Spleen (tissue), 11 donors: ENCODE data around the gene SEMA5A. TPM values are rescaled to one million over a fixed set of nuclear protein-coding genes. Genes with fewer than 3 reads are reported as not detected.

Source experiments
- DNase-seq: peaks from one replicate; pipeline ENCODE4 v3.0.0-alpha.2; 2020
- H3K27ac ChIP-seq, 8 donors: fragments of 200-600 bp; sonication (generic) in 7 of 8; 1 replicate in 4 of 8; 2 replicates in 4 of 8; pipeline versions ENCODE4 v1.5.0 to v1.8.0; 2016 to 2021; ENCODE audit warnings: inconsistent platforms in 4 of 8, mild to moderate bottlenecking in 4 of 8, moderate library complexity in 1 of 8
- H3K27me3 ChIP-seq, 7 donors: fragments of 200-600 bp; sonication (generic) in 6 of 7; replicated peaks in 1 of 7; 1 replicate in 4 of 7; 2 replicates in 3 of 7; pipeline versions ENCODE4 v1.5.0 to v1.8.0; 2016 to 2021; ENCODE audit warnings: inconsistent platforms in 3 of 7, mild to moderate bottlenecking in 1 of 7
- H3K36me3 ChIP-seq, 6 donors: fragments of 200-600 bp; sonication (generic) in 5 of 6; 1 replicate in 4 of 6; 2 replicates in 2 of 6; pipeline versions ENCODE4 v1.5.0 to v1.8.0; 2016 to 2021; ENCODE audit warnings: inconsistent platforms in 2 of 6
- H3K4me1 ChIP-seq, 6 donors: fragments of 200-600 bp; sonication (generic) in 5 of 6; 1 replicate in 3 of 6; 2 replicates in 3 of 6; pipeline versions ENCODE4 v1.5.0 to v1.8.0; 2016 to 2021; ENCODE audit warnings: inconsistent platforms in 3 of 6
- H3K4me3 ChIP-seq, 8 donors: fragments of 200-600 bp; sonication (generic) in 7 of 8; 1 replicate in 4 of 8; 2 replicates in 4 of 8; pipeline versions ENCODE4 v1.5.0 to v1.8.0; 2016 to 2021; ENCODE audit warnings: inconsistent platforms in 4 of 8, mild to moderate bottlenecking in 4 of 8, moderate library complexity in 2 of 8
- H3K9me3 ChIP-seq, 8 donors: fragments of 200-600 bp; sonication (generic) in 7 of 8; 1 replicate in 4 of 8; 2 replicates in 4 of 8; pipeline versions ENCODE4 v1.5.0 to v1.8.0; 2016 to 2021; ENCODE audit warnings: inconsistent platforms in 4 of 8
- POLR2A ChIP-seq, 3 donors: fragments of 450-650 bp; IDR thresholded peaks; one replicate each; pipeline ENCODE4 v1.5.1; 2017; ENCODE audit warnings: antibody characterized with exemption in 3 of 3, mild to moderate bottlenecking in 1 of 3
- POLR2AphosphoS5 ChIP-seq, 3 donors: sonication (generic); formaldehyde crosslinking; IDR thresholded peaks; one replicate each; pipeline ENCODE4 v1.5.1; 2017; ENCODE audit warnings: antibody characterized with exemption in 3 of 3
- WGBS, 5 donors: extraction: QIAGEN DNeasy Blood & Tissue Kit in 3 of 5; methylation state at CpG; one replicate each; pipeline versions ENCODE4 v1.1.5 to v1.1.7; 2013 to 2018; 5-methylcytosine and 5-hydroxymethylcytosine counted together
- intact Hi-C: fragments of 100-400 bp; cut with DNase I; formaldehyde crosslinking; loops from one replicate; pipeline ENCODE4 v1.15.0; 2023; ENCODE audit warnings: low total_unique reads
- polyA plus RNA-seq, 3 donors: library from polyadenylated mRNA; stranded (reverse); fragments of 200-250 nt; gene quantifications; one replicate each; pipeline ENCODE4 v1.2.1, GENCODE V29; 2013
- total RNA-seq, 7 donors: library from RNA; depleted of rRNA in 3 of 7; stranded (reverse); fragments of >200 nt in 3 of 7; fragmentation: NEBNext Ultra II Directional in 4 of 7; extraction: Animal tissue kit (Norgen Biotek cat#: 25700) in 4 of 7; gene quantifications; one replicate each; pipeline versions ENCODE4 v1.1.0 to v1.2.1, GENCODE V29; 2016 to 2021
- TF ChIP-seq, protein P1 (sequence below), 11 experiments: fragments of 200-600 bp in 7 of 11; fragments of 450-650 bp in 4 of 11; sonication (generic) in 4 of 11; IDR thresholded peaks in 8 of 11; conservative IDR thresholded peaks in 3 of 11; 1 replicate in 7 of 11; 2 replicates in 4 of 11; pipeline versions ENCODE4 v1.4.0 to v1.8.0; 2016 to 2021; ENCODE audit warnings: antibody characterized with exemption in 11 of 11, inconsistent platforms in 4 of 11, mild to moderate bottlenecking in 1 of 11
- donor health status: healthy with polysubstance abuse.
- donor health status: DM: no; HTN: no; CAD: no; lungs with moderate emphysema.
- donor health status: DM: no; HTN: no; CAD: no.
- donor health status: Bipolar disorder and iron deficiency.
- donor health status: healthy.
- donor health status: DM: no; HTN: no; CAD: no.
- donor health status: DM: yes; HTN: yes; CAD: no.

SEMA5A gene
- total and polyA plus RNA-seq, 10 donors, result 1.4 to 30.9 (median 13.1) TPM

DNA sequence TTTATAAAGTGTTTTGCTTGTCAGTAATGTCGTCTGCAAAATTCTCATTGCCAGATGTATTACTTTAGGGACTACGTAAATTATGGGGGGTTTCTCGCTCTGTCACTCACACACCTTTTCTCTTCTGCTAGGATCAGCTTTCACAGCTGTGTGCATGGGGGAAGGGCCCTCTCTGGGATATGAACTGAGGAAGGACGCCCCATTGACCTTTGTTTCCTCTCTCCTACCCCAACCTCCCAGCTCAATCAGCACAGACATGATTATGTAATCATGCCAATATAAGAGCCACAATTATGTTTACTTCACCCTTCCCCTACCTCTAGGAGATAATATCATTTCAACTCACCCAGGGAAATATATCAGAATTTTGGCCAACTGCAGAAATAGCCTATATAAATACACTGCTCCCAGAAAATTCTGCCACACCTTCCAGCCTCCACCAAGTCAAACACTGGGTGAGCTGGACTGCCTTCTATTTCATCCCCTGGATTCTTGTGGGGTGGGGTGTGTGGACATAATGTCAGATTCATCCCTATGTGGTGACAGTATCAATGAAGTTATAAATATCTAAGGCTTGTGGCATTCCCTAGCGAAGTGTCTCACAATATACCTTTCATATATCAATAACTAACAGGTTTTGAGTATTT, 12.6 kb upstream of the SEMA5A start:
- WGBS, 5 donors, result 62 to 76% (median 67%) methylated on average over 5 of the region's 5 CpGs

DNA sequence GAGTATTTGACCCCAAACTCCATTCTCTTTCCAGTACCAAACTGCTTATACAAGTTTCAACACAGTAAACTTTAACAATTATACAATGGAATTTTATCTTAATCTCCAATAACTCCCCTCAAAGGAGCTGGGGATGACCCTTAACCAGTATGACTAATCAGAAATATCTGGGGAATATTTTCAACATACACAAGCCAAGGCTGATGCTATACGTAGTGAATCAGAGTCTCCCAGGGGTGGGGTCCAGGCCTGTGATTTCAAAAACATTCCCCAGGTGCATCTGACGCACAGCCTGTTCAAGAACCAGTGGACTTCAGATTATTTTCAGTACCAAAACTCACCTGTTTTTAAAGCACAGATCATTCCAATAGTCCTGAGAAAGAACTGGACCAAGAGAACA, 11.8 kb upstream of the SEMA5A start:
- H3K4me1 ChIP-seq, result no peaks in the 10 kb centered on the region
- intact Hi-C loops, result no loop called here
- WGBS, 5 donors, result 78 to 95% (median 89%) methylated on average over 2 of the region's 2 CpGs

More for the DNA sequence above, 12.6 kb upstream of the SEMA5A start:
- H3K27me3 ChIP-seq, result no peaks in the 10 kb centered on the region
- H3K4me1 ChIP-seq, result no peaks in the 10 kb centered on the region
- intact Hi-C loops, result no loop called here
- no peak for DNase-seq
- H3K9me3 ChIP-seq, result no peaks in the 10 kb centered on the region
- H3K36me3 ChIP-seq, result no peaks in the 10 kb centered on the region
- H3K4me3 ChIP-seq, result no peak overlapping the region
- TF ChIP-seq POLR2A (IDR thresholded peaks at IDR 0.05) (no peak), POLR2AphosphoS5 (IDR thresholded peaks at IDR 0.05) (no peak)
- TF ChIP-seq, protein P1, sequence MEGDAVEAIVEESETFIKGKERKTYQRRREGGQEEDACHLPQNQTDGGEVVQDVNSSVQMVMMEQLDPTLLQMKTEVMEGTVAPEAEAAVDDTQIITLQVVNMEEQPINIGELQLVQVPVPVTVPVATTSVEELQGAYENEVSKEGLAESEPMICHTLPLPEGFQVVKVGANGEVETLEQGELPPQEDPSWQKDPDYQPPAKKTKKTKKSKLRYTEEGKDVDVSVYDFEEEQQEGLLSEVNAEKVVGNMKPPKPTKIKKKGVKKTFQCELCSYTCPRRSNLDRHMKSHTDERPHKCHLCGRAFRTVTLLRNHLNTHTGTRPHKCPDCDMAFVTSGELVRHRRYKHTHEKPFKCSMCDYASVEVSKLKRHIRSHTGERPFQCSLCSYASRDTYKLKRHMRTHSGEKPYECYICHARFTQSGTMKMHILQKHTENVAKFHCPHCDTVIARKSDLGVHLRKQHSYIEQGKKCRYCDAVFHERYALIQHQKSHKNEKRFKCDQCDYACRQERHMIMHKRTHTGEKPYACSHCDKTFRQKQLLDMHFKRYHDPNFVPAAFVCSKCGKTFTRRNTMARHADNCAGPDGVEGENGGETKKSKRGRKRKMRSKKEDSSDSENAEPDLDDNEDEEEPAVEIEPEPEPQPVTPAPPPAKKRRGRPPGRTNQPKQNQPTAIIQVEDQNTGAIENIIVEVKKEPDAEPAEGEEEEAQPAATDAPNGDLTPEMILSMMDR (IDR thresholded peaks at IDR 0.05 in 8 of 11, conservative IDR thresholded peaks at IDR 0.05 in 3 of 11), result no peak
- no peak overlapping the region for H3K27ac ChIP-seq

DNA sequence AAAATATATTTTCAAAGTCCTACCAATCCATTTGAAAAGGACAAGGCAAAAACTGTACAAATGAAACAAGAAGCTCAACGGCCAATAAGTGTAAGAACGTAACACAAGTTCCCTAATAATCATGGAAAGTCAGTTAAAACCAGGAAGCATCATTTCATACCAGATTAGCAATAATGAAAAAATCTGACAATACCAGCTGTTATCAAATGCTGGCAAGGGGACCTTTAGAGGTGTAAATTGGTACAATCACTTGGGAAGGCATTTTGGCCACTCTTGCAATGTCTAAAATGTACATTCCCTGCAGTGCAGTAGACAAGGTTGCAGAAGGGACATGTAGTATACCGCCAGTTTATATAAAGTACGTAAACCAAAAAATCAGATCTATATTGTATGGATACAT, 10.1 kb upstream of the SEMA5A start:
- TF ChIP-seq POLR2A (IDR thresholded peaks at IDR 0.05), result no peak
- TF ChIP-seq POLR2AphosphoS5 (IDR thresholded peaks at IDR 0.05), result no peak
- TF ChIP-seq, protein P1 (IDR thresholded peaks at IDR 0.05 in 8 of 11, conservative IDR thresholded peaks at IDR 0.05 in 3 of 11), result no peak
- no peak for DNase-seq
- intact Hi-C loops, result no loop called here
- Histone ChIP-seq H3K4me3 (no peak overlapping the region), H3K9me3 (no peaks in the 10 kb centered on the region), H3K27ac (no peak overlapping the region), H3K27me3 (no peaks in the 10 kb centered on the region), H3K4me1 (no peaks in the 10 kb centered on the region), H3K36me3 (peaks cover 0 to 6% (median 0%) of the 10 kb centered on the region in 6 donors)
- 80 to 93% (median 88%) methylated on average over 4 of the region's 4 CpGs for WGBS, 5 donors

More for the DNA sequence above, 11.8 kb upstream of the SEMA5A start:
- H3K9me3 ChIP-seq, result no peaks in the 10 kb centered on the region
- no peak overlapping the region for H3K27ac ChIP-seq
- H3K4me3 ChIP-seq, result no peak overlapping the region
- H3K27me3 ChIP-seq, result no peaks in the 10 kb centered on the region
- TF ChIP-seq, protein P1 (IDR thresholded peaks at IDR 0.05 in 8 of 11, conservative IDR thresholded peaks at IDR 0.05 in 3 of 11), result no peak
- TF ChIP-seq POLR2A (IDR thresholded peaks at IDR 0.05) (no peak), POLR2AphosphoS5 (IDR thresholded peaks at IDR 0.05) (no peak)
- no peak for DNase-seq
- no peaks in the 10 kb centered on the region for H3K36me3 ChIP-seq

DNA sequence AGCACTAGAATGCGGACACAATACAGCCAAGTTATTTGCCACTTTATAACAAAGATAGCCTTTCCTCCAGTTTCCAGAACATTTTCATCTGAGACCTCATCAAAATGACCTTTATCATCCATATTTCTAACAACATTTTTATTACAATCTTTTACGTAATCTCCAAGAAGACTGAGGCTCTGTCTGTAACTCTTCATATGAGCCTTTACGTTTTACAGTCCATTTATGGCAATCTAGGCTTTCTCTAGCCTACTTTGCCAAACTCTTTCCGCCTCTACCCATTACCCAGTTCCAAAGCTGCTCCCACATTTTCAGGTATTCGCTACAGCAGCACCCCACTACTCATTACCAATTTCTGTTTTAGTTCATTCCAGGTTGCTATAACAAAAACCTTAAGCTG, 8.2 kb upstream of the SEMA5A start:
- 75 to 89% (median 84%) methylated on average over 5 of the region's 5 CpGs for WGBS, 5 donors
- no peaks in the 10 kb centered on the region for H3K27me3 ChIP-seq
- TF ChIP-seq POLR2A (IDR thresholded peaks at IDR 0.05), result no peak
- no peak for TF ChIP-seq POLR2AphosphoS5 (IDR thresholded peaks at IDR 0.05)
- TF ChIP-seq, protein P1 (IDR thresholded peaks at IDR 0.05 in 8 of 11, conservative IDR thresholded peaks at IDR 0.05 in 3 of 11), result no peak
- intact Hi-C loops, result no loop called here
- no peak for DNase-seq
- H3K4me1 ChIP-seq, result no peaks in the 10 kb centered on the region
- no peaks in the 10 kb centered on the region for H3K9me3 ChIP-seq
- no peak overlapping the region for H3K27ac ChIP-seq
- no peak overlapping the region for H3K4me3 ChIP-seq
- H3K36me3 ChIP-seq, result peaks cover 0 to 13% (median 0%) of the 10 kb centered on the region in 6 donors
